Esophagus muscularis mucosa (tissue), 4 donors: ENCODE results near the gene KRT16. TPM values are rescaled to one million over a fixed set of nuclear protein-coding genes. Genes with fewer than 3 reads are reported as not detected.

Experiments
- DNase-seq: peaks from one replicate; pipeline ENCODE4 v3.0.0-alpha.2; 2017; ENCODE audit errors: extremely low spot score
- H3K27ac ChIP-seq, 4 donors: fragments of 200-600 bp; sonication (generic); replicated peaks in 1 of 4; 1 replicate in 3 of 4; 2 replicates in 1 of 4; pipeline ENCODE4 v1.5.1; 2016 to 2019; ENCODE audit warnings: mild to moderate bottlenecking in 1 of 4
- H3K27me3 ChIP-seq, 4 donors: fragments of 200-600 bp; sonication (generic); one replicate each; pipeline versions ENCODE4 v1.5.1 to v1.6.0; 2016 to 2019
- H3K36me3 ChIP-seq, 4 donors: fragments of 200-600 bp; sonication (generic); one replicate each; pipeline ENCODE4 v1.5.1; 2016 to 2019
- H3K4me1 ChIP-seq, 4 donors: fragments of 200-600 bp; sonication (generic); one replicate each; pipeline ENCODE4 v1.5.1; 2016 to 2019
- H3K4me3 ChIP-seq, 4 donors: fragments of 200-600 bp; sonication (generic); 1 replicate in 2 of 4; 2 replicates in 2 of 4; pipeline ENCODE4 v1.5.1; 2016 to 2019; ENCODE audit warnings: mild to moderate bottlenecking in 4 of 4, moderate library complexity in 1 of 4
- H3K9me3 ChIP-seq, 4 donors: fragments of 200-600 bp; sonication (generic); 1 replicate in 3 of 4; 2 replicates in 1 of 4; pipeline ENCODE4 v1.5.1; 2016 to 2019
- EP300 ChIP-seq: sonication (generic); formaldehyde crosslinking; IDR thresholded peaks from one replicate; pipeline ENCODE4 v1.6.1; 2017; ENCODE audit warnings: antibody characterized with exemption
- POLR2A ChIP-seq: fragments of 450-650 bp; IDR thresholded peaks from one replicate; pipeline ENCODE4 v1.6.1; 2017; ENCODE audit warnings: antibody characterized with exemption, moderate library complexity, mild to moderate bottlenecking, low read depth
- POLR2AphosphoS5 ChIP-seq, 2 donors: sonication (generic); formaldehyde crosslinking; IDR thresholded peaks; one replicate each; pipeline ENCODE4 v1.6.1; 2017; ENCODE audit warnings: antibody characterized with exemption in 2 of 2
- WGBS: methylation state at CpG from one replicate; pipeline ENCODE4 v1.1.5; 2018; 5-methylcytosine and 5-hydroxymethylcytosine counted together
- intact Hi-C: fragments of 100-400 bp; cut with DNase I; formaldehyde crosslinking; loops from one replicate; pipeline ENCODE4 v1.15.1; 2023
- total RNA-seq, 4 donors: library from RNA; depleted of rRNA; stranded (reverse); fragments of >200 nt; gene quantifications; one replicate each; pipeline versions ENCODE4 v1.1.0 to v1.2.1, GENCODE V29; 2016
- TF ChIP-seq, protein P1 (sequence below), 3 experiments: fragments of 200-600 bp in 2 of 3; fragments of 450-650 bp in 1 of 3; sonication (generic) in 2 of 3; IDR thresholded peaks; one replicate each; pipeline ENCODE4 v1.5.1; 2017 to 2019; ENCODE audit warnings: antibody characterized with exemption in 3 of 3, mild to moderate bottlenecking in 2 of 3, moderate library complexity in 1 of 3

Gene KRT16
- total RNA-seq, 4 donors from 2014 or later, result 1.7 TPM; not detected in 3

DNA sequence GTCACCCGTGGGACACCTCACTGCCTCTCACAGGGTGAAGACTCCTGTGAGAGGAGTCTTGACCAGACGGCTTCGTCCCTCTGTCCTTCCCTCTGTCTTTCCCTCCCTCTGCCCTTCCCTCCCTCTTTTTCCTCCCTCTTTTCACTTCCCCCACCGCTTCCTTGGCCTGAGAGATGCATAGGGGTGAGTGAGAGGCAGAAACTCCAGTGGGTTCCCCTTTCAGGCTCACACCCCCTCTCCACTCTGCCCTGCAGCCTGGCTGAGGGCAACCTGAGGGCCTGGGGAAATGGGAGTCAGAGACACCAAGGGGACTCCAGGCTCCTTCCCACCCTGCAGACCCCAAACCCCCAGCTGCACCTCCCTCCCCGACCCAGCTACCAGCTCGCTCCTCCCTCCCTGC is 26.4 kb upstream of the KRT16 start:
- Histone ChIP-seq H3K4me1 (peaks cover 6 to 13% (median 9%) of the 10 kb centered on the region in 4 donors), H3K4me3 (no peak overlapping the region), H3K9me3 (no peaks in the 10 kb centered on the region), H3K36me3 (no peaks in the 10 kb centered on the region), H3K27ac (no peak overlapping the region), H3K27me3 (no peaks in the 10 kb centered on the region)
- intact Hi-C loops, result no loop called here
- 74% methylated on average over 6 of the region's 6 CpGs for WGBS
- TF ChIP-seq POLR2AphosphoS5 (IDR thresholded peaks at IDR 0.05) (no peak), EP300 (no peak), POLR2A (no peak)
- TF ChIP-seq, protein P1, sequence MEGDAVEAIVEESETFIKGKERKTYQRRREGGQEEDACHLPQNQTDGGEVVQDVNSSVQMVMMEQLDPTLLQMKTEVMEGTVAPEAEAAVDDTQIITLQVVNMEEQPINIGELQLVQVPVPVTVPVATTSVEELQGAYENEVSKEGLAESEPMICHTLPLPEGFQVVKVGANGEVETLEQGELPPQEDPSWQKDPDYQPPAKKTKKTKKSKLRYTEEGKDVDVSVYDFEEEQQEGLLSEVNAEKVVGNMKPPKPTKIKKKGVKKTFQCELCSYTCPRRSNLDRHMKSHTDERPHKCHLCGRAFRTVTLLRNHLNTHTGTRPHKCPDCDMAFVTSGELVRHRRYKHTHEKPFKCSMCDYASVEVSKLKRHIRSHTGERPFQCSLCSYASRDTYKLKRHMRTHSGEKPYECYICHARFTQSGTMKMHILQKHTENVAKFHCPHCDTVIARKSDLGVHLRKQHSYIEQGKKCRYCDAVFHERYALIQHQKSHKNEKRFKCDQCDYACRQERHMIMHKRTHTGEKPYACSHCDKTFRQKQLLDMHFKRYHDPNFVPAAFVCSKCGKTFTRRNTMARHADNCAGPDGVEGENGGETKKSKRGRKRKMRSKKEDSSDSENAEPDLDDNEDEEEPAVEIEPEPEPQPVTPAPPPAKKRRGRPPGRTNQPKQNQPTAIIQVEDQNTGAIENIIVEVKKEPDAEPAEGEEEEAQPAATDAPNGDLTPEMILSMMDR (IDR thresholded peaks at IDR 0.05), result no peak
- DNase-seq, result no peak

- Histone ChIP-seq H3K27me3 (no peaks in the 10 kb centered on the region), H3K9me3 (no peaks in the 10 kb centered on the region), H3K27ac (no peak overlapping the region), H3K36me3 (no peaks in the 10 kb centered on the region), H3K4me1 (peaks cover 6 to 13% (median 9%) of the 10 kb centered on the region in 4 donors), H3K4me3 (no peak overlapping the region)
- TF ChIP-seq, protein P1 (IDR thresholded peaks at IDR 0.05), result no peak
- TF ChIP-seq POLR2A (no peak), POLR2AphosphoS5 (IDR thresholded peaks at IDR 0.05) (no peak), EP300 (no peak)
- no peak for DNase-seq
- 90% methylated on average over 5 of the region's 5 CpGs for WGBS
- intact Hi-C loops, result no loop called here
These were observed 25.6 kb upstream of the KRT16 start for GRCh38 chr17:41638194-41638593.

DNA sequence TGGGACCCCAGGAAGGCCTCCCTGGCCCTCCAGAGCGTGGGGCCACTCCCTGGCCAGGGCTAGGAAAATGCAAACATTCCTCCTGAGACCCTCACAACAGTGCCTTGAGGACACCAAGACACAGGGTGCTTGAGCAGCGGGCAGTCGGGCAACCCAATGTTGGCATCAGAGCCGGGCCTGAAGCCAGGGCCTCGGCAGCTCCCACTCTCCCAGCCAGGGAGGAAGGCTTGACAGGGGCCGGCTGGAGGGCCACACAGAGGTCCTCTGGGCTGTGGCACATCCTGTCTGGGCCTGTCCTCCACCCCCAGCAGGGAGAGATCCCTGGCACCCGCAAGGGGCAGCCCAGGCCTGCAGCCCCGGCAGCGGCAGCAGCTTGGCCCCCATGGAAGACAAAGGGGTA is 24.1 kb upstream of the KRT16 start:
- intact Hi-C loops, result no loop called here
- WGBS, result 95% methylated on average over 5 of the region's 9 CpGs
- Histone ChIP-seq H3K4me1 (peaks cover 6 to 13% (median 9%) of the 10 kb centered on the region in 4 donors), H3K27me3 (peaks cover 0 to 3% (median 0%) of the 10 kb centered on the region in 4 donors), H3K4me3 (no peak overlapping the region), H3K9me3 (no peaks in the 10 kb centered on the region), H3K36me3 (no peaks in the 10 kb centered on the region), H3K27ac (no peak overlapping the region)
- no peak for TF ChIP-seq POLR2AphosphoS5 (IDR thresholded peaks at IDR 0.05)
- TF ChIP-seq POLR2A, result no peak
- TF ChIP-seq, protein P1 (IDR thresholded peaks at IDR 0.05), result no peak
- TF ChIP-seq EP300, result no peak
- DNase-seq, result no peak

GRCh38 chr17:41635121-41636097 is 22.8 kb upstream of the KRT16 start:
- H3K4me3 ChIP-seq, result peak overlapping the region in 1 of 4 donors; percentile 4
- no peak for DNase-seq
- H3K27ac ChIP-seq, result no peak overlapping the region
- 33% methylated on average over 23 of the region's 28 CpGs for WGBS
- intact Hi-C loops, result no loop called here
- TF ChIP-seq POLR2A (no peak), POLR2AphosphoS5 (IDR thresholded peaks at IDR 0.05) (no peak), EP300 (no peak)
- TF ChIP-seq, protein P1 (IDR thresholded peaks at IDR 0.05), result no peak
- no peaks in the 10 kb centered on the region for H3K36me3 ChIP-seq
- H3K27me3 ChIP-seq, result peaks cover 0 to 5% (median 0%) of the 10 kb centered on the region in 4 donors
- H3K4me1 ChIP-seq, result peaks cover 6 to 13% (median 9%) of the 10 kb centered on the region in 4 donors
- H3K9me3 ChIP-seq, result no peaks in the 10 kb centered on the region
